ENCODE data around the gene ANKRD11.
"Not testable (repeated sequence)": the region's sequence is repeated elsewhere in the genome, so short reads cannot be mapped to it uniquely, and the experiment has no call there.

The ANKRD11 gene

GRCh38 chr16:89388536-89388935, 101.8 kb downstream of the ANKRD11 start:
- no peak for DNase-seq

GRCh38 chr16:89386306-89387185, 103.8 kb downstream of the ANKRD11 start:
- DNase-seq, result no peak

- no peak for DNase-seq
These were observed 104.6 kb downstream of the ANKRD11 start for GRCh38 chr16:89385712-89386111.

GRCh38 chr16:89384282-89384681, 106.1 kb downstream of the ANKRD11 start:
- no peak for DNase-seq

GRCh38 chr16:89383095-89384003, 107.0 kb downstream of the ANKRD11 start:
- no peak for DNase-seq

GRCh38 chr16:89382555-89382954, 107.8 kb downstream of the ANKRD11 start:
- not testable (repeated sequence) for DNase-seq

- no peak for DNase-seq
These were observed 108.6 kb downstream of the ANKRD11 start for GRCh38 chr16:89381788-89382187.

- DNase-seq, result no peak
These were observed 109.7 kb downstream of the ANKRD11 start for GRCh38 chr16:89380681-89381080.

GRCh38 chr16:89378947-89379771, 111.2 kb downstream of the ANKRD11 start:
- peak in 2 of 56 donors; percentile 23 to 26 for DNase-seq

GRCh38 chr16:89377453-89377848, 112.9 kb downstream of the ANKRD11 start:
- no peak for DNase-seq

GRCh38 chr16:89376812-89377452, 113.4 kb downstream of the ANKRD11 start:
- no peak for DNase-seq

GRCh38 chr16:89375686-89376085, 114.7 kb downstream of the ANKRD11 start:
- DNase-seq, result peak in 1 of 56 donors; percentile 11

GRCh38 chr16:89375021-89375420, 115.3 kb downstream of the ANKRD11 start:
- no peak for DNase-seq

- peak in 27 of 56 donors; percentile 10 to 76 (median 45) for DNase-seq
These were observed 115.9 kb downstream of the ANKRD11 start for GRCh38 chr16:89374393-89374960.

- peak in 33 of 56 donors; percentile 13 to 70 (median 47) for DNase-seq
These were observed 116.8 kb downstream of the ANKRD11 start for GRCh38 chr16:89373355-89374110.

GRCh38 chr16:89371968-89372634, 118.3 kb downstream of the ANKRD11 start:
- DNase-seq, result no peak

- DNase-seq, result no peak
These were observed 119.0 kb downstream of the ANKRD11 start for GRCh38 chr16:89371386-89371785.

- no peak for DNase-seq
These were observed 119.8 kb downstream of the ANKRD11 start for GRCh38 chr16:89370601-89371000.

- DNase-seq, result no peak
These were observed 120.3 kb downstream of the ANKRD11 start for GRCh38 chr16:89370081-89370511.

Data from amygdala (tissue), 56 donors.